GM12878 (cell line): ENCODE results near the gene EMID1. TPM values are rescaled to one million over a fixed set of nuclear protein-coding genes. Genes with fewer than 3 reads are reported as not detected.

Source experiments
- ATAC-seq: fragments of 200-7000 bp; cut with Tn5 transposase; 3 replicates; pipeline ENCODE4 v1.9.1; 2020; ENCODE audit warnings: mild to moderate bottlenecking, moderate library complexity
- BruUV-seq: library from RNA; stranded (reverse); fragments of 400-500 nt; replicated peaks from 2 replicates; lab custom pipeline; 2021; lab: Mats Ljungman, UMichigan
- CTCF ChIA-PET: fragments of 300-600 bp; sonication (Branson Sonifier 250); formaldehyde crosslinking; extraction: SDS; loops from one replicate; lab custom pipeline; 2021; ENCODE audit warnings: inconsistent platforms; lab: Yijun Ruan, JAX
- POLR2A ChIA-PET: fragments of 350-600 bp; formaldehyde crosslinking; extraction: SDS; loops from one replicate; lab custom pipeline; 2021; ENCODE audit warnings: inconsistent platforms; lab: Charles Lee
- RAD21 ChIA-PET: fragments of 300-600 bp; sonication (Branson Sonifier 250); formaldehyde crosslinking; loops from one replicate; lab custom pipeline; 2023; ENCODE audit warnings: antibody characterized with exemption; ENCODE audit not compliant: unreplicated experiment; lab: Charles Lee
- SMC1A ChIA-PET: fragments of 300-600 bp; sonication (Branson Sonifier 250); formaldehyde crosslinking; loops from one replicate; lab custom pipeline; 2023; ENCODE audit not compliant: unreplicated experiment, uncharacterized antibody; lab: Charles Lee
- DNase-seq: peaks from one replicate; pipeline ENCODE4 v3.0.0-alpha.2; 2011; ENCODE audit warnings: low read depth, low spot score
- FAIRE-seq: peaks from 3 replicates; lab custom pipeline; 2011; peaks lifted over from hg19 to GRCh38; lab: Jason Lieb, UNC
- H2AFZ ChIP-seq: 2 replicates; pipeline ENCODE4 v1.6.0; 2011; ENCODE audit warnings: low read depth, low read length, control low read depth; ENCODE audit not compliant: control insufficient read depth
- H3K27ac ChIP-seq: 2 replicates; pipeline ENCODE4 v1.5.1; 2011; ENCODE audit warnings: control low read depth; ENCODE audit not compliant: control insufficient read depth, insufficient read depth
- H3K27me3 ChIP-seq, 2 experiments: replicated peaks in 1 of 2; 2 replicates each; pipeline versions ENCODE4 v1.6.0 to v1.6.1; 2011; ENCODE audit warnings: low read length in 1 of 2; ENCODE audit not compliant: control insufficient read depth in 2 of 2, insufficient read depth in 2 of 2
- H3K36me3 ChIP-seq, 2 experiments: 2 replicates each; pipeline ENCODE4 v1.5.1; 2011; ENCODE audit warnings: low read length in 1 of 2; ENCODE audit not compliant: control insufficient read depth in 2 of 2, insufficient read depth in 2 of 2
- H3K4me1 ChIP-seq: 2 replicates; pipeline ENCODE4 v1.6.1; 2011; ENCODE audit warnings: mild to moderate bottlenecking, low read length, moderate library complexity, mixed read lengths; ENCODE audit not compliant: control insufficient read depth, insufficient read depth
- H3K4me2 ChIP-seq: 2 replicates; pipeline ENCODE4 v1.6.0; 2011; ENCODE audit warnings: control low read depth; ENCODE audit not compliant: control insufficient read depth, insufficient read depth
- H3K4me3 ChIP-seq: fragments of 200-600 bp; sonication (generic); 2 replicates; pipeline ENCODE4 v1.5.1; 2016
- H3K79me2 ChIP-seq: 2 replicates; pipeline ENCODE4 v1.6.0; 2011; ENCODE audit warnings: low read length; ENCODE audit not compliant: control insufficient read depth, insufficient read depth
- H3K9ac ChIP-seq: 2 replicates; pipeline ENCODE4 v1.8.0; 2011; ENCODE audit warnings: low read length, control low read depth, mixed read lengths; ENCODE audit not compliant: control insufficient read depth, insufficient read depth
- H3K9me3 ChIP-seq: replicated peaks from 3 replicates; pipeline ENCODE4 v1.5.1; 2011; ENCODE audit warnings: mild to moderate bottlenecking, low read length; ENCODE audit not compliant: control insufficient read depth, insufficient read depth
- H4K20me1 ChIP-seq: 2 replicates; pipeline ENCODE4 v1.6.0; 2011; ENCODE audit not compliant: control insufficient read depth, insufficient read depth
- BHLHE40 ChIP-seq, 2 experiments: fragments of 450-650 bp in 1 of 2; IDR thresholded peaks; 2 replicates each; pipeline ENCODE4 v1.6.1; 2011 to 2017; ENCODE audit warnings: low read depth in 2 of 2, borderline replicate concordance in 1 of 2, improper control_type of control experiment in 1 of 2, low read length in 1 of 2, mild to moderate bottlenecking in 1 of 2
- E4F1 ChIP-seq: fragments of 450-650 bp; IDR thresholded peaks from 2 replicates; pipeline ENCODE4 v1.6.1; 2018; ENCODE audit warnings: borderline replicate concordance, mild to moderate bottlenecking; ENCODE audit not compliant: partially characterized antibody
- FOXK2 ChIP-seq: fragments of 450-650 bp; IDR thresholded peaks from 2 replicates; pipeline ENCODE4 v1.6.1; 2017; ENCODE audit warnings: mild to moderate bottlenecking, moderate library complexity
- JUNB ChIP-seq: IDR thresholded peaks from 2 replicates; pipeline ENCODE4 v1.6.1; 2016; ENCODE audit warnings: antibody characterized with exemption, mild to moderate bottlenecking
- LARP7 ChIP-seq: fragments of 450-650 bp; IDR thresholded peaks from 2 replicates; pipeline ENCODE4 v1.6.1; 2017; ENCODE audit warnings: mild to moderate bottlenecking
- MEF2B ChIP-seq: fragments of 450-650 bp; IDR thresholded peaks from 2 replicates; pipeline ENCODE4 v1.6.1; 2018; ENCODE audit warnings: mild to moderate bottlenecking, moderate library complexity; ENCODE audit not compliant: partially characterized antibody, poor library complexity, severe bottlenecking
- MYC ChIP-seq: IDR thresholded peaks from 2 replicates; pipeline ENCODE4 v1.6.1; 2011; ENCODE audit warnings: mild to moderate bottlenecking, low read length, moderate library complexity, inconsistent platforms; ENCODE audit not compliant: insufficient read depth, insufficient replicate concordance, insufficient read length, severe bottlenecking
- NFYB ChIP-seq: IDR thresholded peaks from 2 replicates; pipeline ENCODE4 v1.6.1; 2011; ENCODE audit warnings: low read depth, mild to moderate bottlenecking, low read length, improper control_type of control experiment, moderate library complexity; ENCODE audit not compliant: insufficient read depth
- PAX5 ChIP-seq: IDR thresholded peaks from 2 replicates; pipeline ENCODE4 v1.6.1; 2011; ENCODE audit warnings: low read depth, low read length, borderline replicate concordance
- RAD21 ChIP-seq: IDR thresholded peaks from 2 replicates; pipeline ENCODE4 v1.6.1; 2011; ENCODE audit warnings: mild to moderate bottlenecking, low read depth, low read length, moderate library complexity; ENCODE audit not compliant: insufficient read depth
- RELB ChIP-seq: fragments of 450-650 bp; IDR thresholded peaks from 2 replicates; pipeline ENCODE4 v1.6.1; 2017; ENCODE audit warnings: low read depth, mild to moderate bottlenecking, moderate library complexity
- RFX5 ChIP-seq: IDR thresholded peaks from 2 replicates; pipeline ENCODE4 v1.6.1; 2011; ENCODE audit warnings: low read depth, low read length, improper control_type of control experiment
- RUNX3 ChIP-seq: IDR thresholded peaks from 2 replicates; pipeline ENCODE4 v1.6.1; 2012; ENCODE audit warnings: low read length, inconsistent platforms
- SMAD1 ChIP-seq: fragments of 450-650 bp; IDR thresholded peaks from 2 replicates; pipeline ENCODE4 v1.6.1; 2018; ENCODE audit warnings: mild to moderate bottlenecking, low read depth; ENCODE audit not compliant: partially characterized antibody
- SMAD5 ChIP-seq: IDR thresholded peaks from 2 replicates; pipeline ENCODE4 v1.6.1; 2016; ENCODE audit warnings: antibody characterized with exemption, low read depth
- SMARCA5 ChIP-seq: fragments of 450-650 bp; IDR thresholded peaks from 2 replicates; pipeline ENCODE4 v1.6.1; 2017; ENCODE audit warnings: mild to moderate bottlenecking
- TCF3 ChIP-seq: IDR thresholded peaks from 2 replicates; pipeline ENCODE4 v1.6.1; 2012; ENCODE audit warnings: low read depth, mild to moderate bottlenecking, low read length, borderline replicate concordance; ENCODE audit not compliant: insufficient read depth
- WRNIP1 ChIP-seq: IDR thresholded peaks from 2 replicates; pipeline ENCODE4 v1.6.1; 2011; ENCODE audit warnings: low read depth, low read length, improper control_type of control experiment, borderline replicate concordance
- YY1 ChIP-seq: IDR thresholded peaks from 2 replicates; pipeline ENCODE4 v1.6.1; 2011; ENCODE audit warnings: low read depth, mild to moderate bottlenecking, low read length
- ZNF207 ChIP-seq: fragments of 450-650 bp; IDR thresholded peaks from 2 replicates; pipeline ENCODE4 v1.6.1; 2014; ENCODE audit warnings: antibody characterized with exemption, mild to moderate bottlenecking, borderline replicate concordance
- WGBS: methylation state at CpG from one replicate; pipeline ENCODE4 v1.1.6; 2016; ENCODE audit warnings: low lambda C conversion rate; ENCODE audit not compliant: insufficient replicate concordance, insufficient coverage; ENCODE audit errors: missing lambda C conversion rate; 5-methylcytosine and 5-hydroxymethylcytosine counted together
- in situ Hi-C: fragments of 300-500 bp; cut with MboI; formaldehyde crosslinking; loops from 9 replicates; pipeline ENCODE4 v1.14.3; 2018; ENCODE audit warnings: mixed read lengths
- intact Hi-C: fragments of 100-400 bp; cut with micrococcal nuclease; formaldehyde crosslinking; loops from one replicate; pipeline ENCODE4 v1.14.2; 2022; ENCODE audit not compliant: unreplicated experiment
- polyA plus RNA-seq, 11 experiments: library from polyadenylated mRNA; depleted of rRNA in 4 of 11; unstranded in 6 of 11; stranded (reverse) in 5 of 11; fragments of >200 nt; fragmentation: Nextera tagmentation in 4 of 11; fragmentation: Illumina TruSeq in 1 of 11; extraction: Ambion mirVana in 4 of 11; extraction: Trizol in 1 of 11; gene quantifications; 1 replicate in 1 of 11; 2 replicates in 10 of 11; pipeline versions ENCODE4 v1.2.1 to v1.2.3, GENCODE V29; 2011 to 2016; ENCODE audit warnings: inconsistent platforms in 2 of 11, missing spikeins in 2 of 11, low read depth in 1 of 11
- total RNA-seq, 4 experiments: library from RNA; depleted of rRNA in 3 of 4; stranded (reverse); fragments of >200 nt in 3 of 4; fragmentation: Illumina TruSeq in 1 of 4; extraction: Trizol in 1 of 4; gene quantifications; 2 replicates each; pipeline versions ENCODE4 v1.2.1 to v1.2.3, GENCODE V29; 2013 to 2021

Gene EMID1
- total and polyA plus RNA-seq, 10 of the 15 experiments (the other 5 are each of a cell fraction or from before 2014, with no cell fraction given): 1.2 to 60.3 (median 12.0) TPM

DNA sequence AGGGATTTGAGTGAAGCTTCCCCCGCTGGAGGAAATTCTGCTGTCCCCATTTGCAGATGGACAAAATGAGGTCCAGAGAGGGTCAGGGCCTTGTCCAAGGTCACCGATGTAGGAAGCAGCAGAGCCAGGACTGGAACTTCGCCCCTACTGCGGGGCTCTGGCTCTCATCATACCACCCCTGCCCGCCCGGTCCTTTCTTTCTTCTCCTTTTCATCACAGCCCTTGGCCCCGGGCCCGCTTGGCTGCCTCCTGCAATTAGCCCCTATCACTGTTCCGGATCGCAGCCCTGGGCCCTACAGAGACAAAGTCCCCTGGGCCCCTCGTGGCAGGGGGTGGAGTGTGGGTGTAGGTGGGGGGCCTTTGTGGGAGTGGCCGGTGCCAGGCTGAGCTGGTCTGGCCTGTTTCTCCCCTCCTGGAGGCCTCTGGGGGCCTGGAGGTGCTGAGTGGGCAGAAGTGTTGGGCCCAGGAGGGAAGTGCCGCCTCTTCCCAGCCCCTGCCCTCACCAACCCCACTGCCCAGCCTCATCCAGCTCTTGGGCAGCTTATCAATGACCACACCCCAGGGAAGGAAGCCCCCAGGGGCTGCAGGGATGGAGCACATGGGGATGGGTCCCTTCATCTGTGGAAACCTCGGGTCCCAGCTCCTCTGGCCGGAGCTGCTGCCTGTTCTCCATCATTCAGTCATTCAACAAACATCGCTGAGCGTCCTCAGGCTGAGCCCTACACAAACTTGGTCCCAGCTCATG, 3.4 kb downstream of the EMID1 start:
- in situ Hi-C loops (no loop called here), intact Hi-C loops (loop anchor here (2.0 kb wide), 1 partner anchor 36 kb away; no protein-coding TSS in a partner anchor)
- H3K4me1 ChIP-seq: peaks cover 29% of the 10 kb centered on the region
- H3K9ac ChIP-seq: peak overlapping the region; percentile 71
- peak overlapping the region; percentile 66 for H3K27ac ChIP-seq
- no TSS peak for BruUV-seq
- peak; percentile 66 for ATAC-seq
- no peak for FAIRE-seq
- ChIA-PET RAD21 (interaction anchor here (0.8 to 5.2 kb wide), 4 partner anchors 9 to 52 kb away, joined by 3 to 26 read pairs (median 14); no protein-coding TSS in a partner anchor), SMC1A (interaction anchor here (1.5 to 16.1 kb wide), 4 partner anchors 8 to 41 kb away, joined by 6 to 165 read pairs (median 12); no protein-coding TSS in a partner anchor), CTCF (interaction anchor here (0.6 to 3.5 kb wide), 10 partner anchors 8 to 168 kb away, joined by 3 to 19 read pairs (median 4); no protein-coding TSS in a partner anchor), POLR2A (interaction anchor here (0.6 to 15.3 kb wide), 6 partner anchors 43 to 300 kb away, joined by 3 to 239 read pairs (median 3); no protein-coding TSS in a partner anchor)
- no peak overlapping the region for H2AFZ ChIP-seq
- peak overlapping the region; percentile 71 for H3K4me2 ChIP-seq
- H3K4me3 ChIP-seq: peak overlapping the region; percentile 65
- H3K36me3 ChIP-seq: no peaks in the 10 kb centered on the region; a peak in 2 of 4 replicates
- peaks cover 50% of the 10 kb centered on the region for H3K79me2 ChIP-seq
- no peaks in the 10 kb centered on the region for H4K20me1 ChIP-seq
- WGBS: 63% methylated on average over 16 of the region's 17 CpGs
- DNase-seq: peak; percentile 25
- no peaks in the 10 kb centered on the region for H3K9me3 ChIP-seq
- no peaks in the 10 kb centered on the region; a peak in 1 of 4 replicates for H3K27me3 ChIP-seq
- TF ChIP-seq JUNB (no peak), WRNIP1 (no peak), MYC (no peak), BHLHE40 (IDR thresholded peaks at IDR 0.05; ENCODE audit: borderline replicate concordance in 1 of 2, low read depth in 2 of 2, low read length in 1 of 2) (peak; percentile 23 to 35; a peak in 1 of 4 replicates), RELB (no peak), RAD21 (no peak), SMAD5 (no peak), ZNF207 (no peak), PAX5 (peak; percentile 78), RUNX3 (no peak), FOXK2 (no peak), SMARCA5 (peak; percentile 58; the same call in 1 of the 2 replicates), SMAD1 (peak; percentile 48), E4F1 (no peak), LARP7 (no peak), RFX5 (no peak), TCF3 (no peak), YY1 (no peak), NFYB (no peak), MEF2B (peak; percentile 97)
